ENCODE data around the gene SLIT1. TPM values are rescaled to one million over a fixed set of nuclear protein-coding genes. Genes with fewer than 3 reads are reported as not detected.

Gene SLIT1
- total and polyA plus RNA-seq, 2 of the 8 experiments (the other 6 are each of a cell fraction or from before 2014, with no cell fraction given), result 0.70 to 0.88 TPM

- TF ChIP-seq CTBP2 (IDR thresholded peaks at IDR 0.05; ENCODE audit: borderline replicate concordance, insufficient read depth, insufficient read length, low read length) (no peak), TAF1 (IDR thresholded peaks at IDR 0.05; ENCODE audit: low read depth, low read length) (no peak), TBP (IDR thresholded peaks at IDR 0.05; ENCODE audit: low read depth, low read length) (no peak), CHD1 (IDR thresholded peaks at IDR 0.05; ENCODE audit: low read depth, low read length) (no peak), SP2 (IDR thresholded peaks at IDR 0.05; ENCODE audit: low read length) (no peak), SIRT6 (IDR thresholded peaks at IDR 0.05; ENCODE audit: low read length) (no peak), EP300 (IDR thresholded peaks at IDR 0.05; ENCODE audit: borderline replicate concordance in 1 of 2, low read depth in 2 of 2, low read length in 2 of 2) (no peak), SP4 (IDR thresholded peaks at IDR 0.05; ENCODE audit: low read length) (no peak)
Observed at GRCh38 chr10:97207131-97207530, 21.4 kb upstream of the SLIT1 start (continued).

Measured in H1 (cell line).